HepG2 (cell line): ENCODE measurements around the gene HERC4. TPM values are rescaled to one million over a fixed set of nuclear protein-coding genes. Genes with fewer than 3 reads are reported as not detected.

ENCODE experiments used
- AGO2 ChIP-seq: fragments of 200-400 bp; formaldehyde crosslinking; optimal IDR thresholded peaks from 2 replicates; pipeline ENCODE3; 2017; ENCODE audit warnings: mild to moderate bottlenecking, low read depth, low read length, moderate library complexity
- CBFB ChIP-seq: sonication (generic); formaldehyde crosslinking; IDR thresholded peaks from 2 replicates; pipeline ENCODE4 v1.4.0; 2020; ENCODE audit warnings: missing genetic modification reagents
- EEA1 ChIP-seq: sonication (generic); formaldehyde crosslinking; IDR thresholded peaks from 2 replicates; pipeline ENCODE4 v1.5.1; 2020; ENCODE audit warnings: mild to moderate bottlenecking, missing genetic modification reagents, borderline replicate concordance
- KDM4B ChIP-seq: sonication (generic); formaldehyde crosslinking; IDR thresholded peaks from 2 replicates; pipeline ENCODE4 v1.4.0; 2020; ENCODE audit warnings: missing genetic modification reagents
- KLF16 ChIP-seq, 2 experiments: sonication (generic) in 1 of 2; formaldehyde crosslinking in 1 of 2; IDR thresholded peaks; 2 replicates each; pipeline versions ENCODE4 v1.6.1 to v1.8.0; 2016 to 2023; ENCODE audit warnings: missing genetic modification reagents in 2 of 2, missing compliant biosample characterization in 1 of 2
- MXD3 ChIP-seq: IDR thresholded peaks from 2 replicates; pipeline ENCODE4 v1.6.1; 2016; ENCODE audit warnings: mild to moderate bottlenecking, missing biosample characterization, missing genetic modification reagents
- MYC ChIP-seq: sonication (generic); formaldehyde crosslinking; IDR thresholded peaks from 2 replicates; pipeline ENCODE4 v1.9.0; 2021; ENCODE audit warnings: missing genetic modification reagents, borderline replicate concordance
- SALL2 ChIP-seq: sonication (generic); formaldehyde crosslinking; IDR thresholded peaks from 2 replicates; pipeline ENCODE4 v1.8.1; 2023; ENCODE audit warnings: mild to moderate bottlenecking, missing genetic modification reagents, inconsistent platforms
- TBL1XR1 ChIP-seq: fragments of 150-350 bp; IDR thresholded peaks from 2 replicates; pipeline ENCODE4 v1.6.1; 2014; ENCODE audit warnings: borderline replicate concordance, low read length; ENCODE audit not compliant: partially characterized antibody
- ZFP1 ChIP-seq: IDR thresholded peaks from 2 replicates; pipeline ENCODE4 v1.6.1; 2016
- ZFP91 ChIP-seq: sonication (generic); formaldehyde crosslinking; IDR thresholded peaks from 2 replicates; pipeline ENCODE4 v1.9.0; 2022; ENCODE audit warnings: missing genetic modification reagents, mild to moderate bottlenecking, borderline replicate concordance
- ZNF205 ChIP-seq: IDR thresholded peaks from 2 replicates; pipeline ENCODE4 v1.6.1; 2018; ENCODE audit warnings: missing biosample characterization, missing genetic modification reagents
- ZNF235 ChIP-seq: sonication (generic); formaldehyde crosslinking; IDR thresholded peaks from 2 replicates; pipeline ENCODE4 v1.8.1; 2023; ENCODE audit warnings: mild to moderate bottlenecking, missing genetic modification reagents, borderline replicate concordance
- ZNF572 ChIP-seq: sonication (generic); formaldehyde crosslinking; IDR thresholded peaks from 2 replicates; pipeline ENCODE4 v1.5.1; 2020; ENCODE audit warnings: mild to moderate bottlenecking, missing genetic modification reagents
- ZNF687 ChIP-seq: sonication (generic); formaldehyde crosslinking; IDR thresholded peaks from 2 replicates; pipeline ENCODE4 v1.5.1; 2020; ENCODE audit warnings: mild to moderate bottlenecking, missing genetic modification reagents, moderate library complexity
- polyA plus RNA-seq, 8 experiments: library from polyadenylated mRNA; depleted of rRNA in 3 of 8; stranded (reverse) in 7 of 8; unstranded in 1 of 8; fragments of >200 nt; fragmentation: Illumina TruSeq in 4 of 8; extraction: Trizol in 4 of 8; gene quantifications; 2 replicates each; pipeline versions ENCODE4 v1.2.1 to v1.2.3, GENCODE V29; 2011 to 2016; ENCODE audit warnings: low read depth in 4 of 8, missing spikeins in 1 of 8, mixed read lengths in 1 of 8; ENCODE audit not compliant: insufficient read depth in 1 of 8
- total RNA-seq, 5 experiments: library from RNA; depleted of rRNA; stranded (reverse); fragments of >200 nt; fragmentation: Illumina TruSeq; extraction: Trizol; gene quantifications; 2 replicates each; pipeline ENCODE4 v1.2.3, GENCODE V29; 2016; ENCODE audit warnings: low read depth in 1 of 5

HERC4 gene
- total and polyA plus RNA-seq, 2 of the 13 experiments (the other 11 are each of a cell fraction or from before 2014, with no cell fraction given): 9.8 to 20.2 TPM

GRCh38 chr10:68081916-68082315 lies 6.8 kb upstream of the HERC4 start (continued):
- no peak for TF ChIP-seq ZNF572 (CRISPR knock-in tag)
- no peak for TF ChIP-seq ZNF205 (CRISPR knock-in tag)
- no peak for TF ChIP-seq KDM4B (CRISPR knock-in tag)
- no peak for TF ChIP-seq ZNF235 (CRISPR knock-in tag)
- no peak for TF ChIP-seq TBL1XR1
- TF ChIP-seq MYC: no peak
- no peak for TF ChIP-seq KLF16 (CRISPR knock-in tag; IDR thresholded peaks at IDR 0.05)
- TF ChIP-seq ZNF687 (CRISPR knock-in tag): no peak
- TF ChIP-seq MXD3 (CRISPR knock-in tag): no peak
- TF ChIP-seq SALL2 (CRISPR knock-in tag): no peak
- TF ChIP-seq EEA1: no peak
- no peak for TF ChIP-seq ZFP1 (CRISPR knock-in tag)
- TF ChIP-seq CBFB (CRISPR knock-in tag): no peak
- TF ChIP-seq AGO2: no peak
- TF ChIP-seq ZFP91: no peak
- TF ChIP-seq, all 625 proteins: peak for 0
